Measurements from ENCODE around the gene PKD1L1.

DNA sequence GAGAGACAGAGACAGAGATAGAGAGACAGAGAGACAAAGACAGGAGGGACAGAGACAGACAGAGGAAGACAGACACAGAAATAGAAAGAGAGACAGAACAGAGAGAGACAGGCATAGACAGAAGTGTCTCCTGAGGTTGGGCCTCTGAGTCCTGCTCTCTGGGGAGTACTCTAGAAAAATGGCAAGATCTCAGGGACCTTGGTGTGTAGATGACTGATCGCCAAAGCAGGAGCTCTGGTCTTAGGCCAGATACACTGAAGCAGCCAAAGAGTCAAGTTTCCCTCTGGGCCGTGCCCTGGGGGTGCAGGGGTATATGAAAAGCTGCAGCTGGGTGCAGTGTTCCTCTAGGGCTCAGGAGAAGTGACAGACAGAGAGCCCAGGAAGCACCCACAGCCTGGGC, 189.7 kb downstream of the PKD1L1 start:
- TF ChIP-seq SP2 (tag by site-specific recombination; IDR thresholded peaks at IDR 0.05), result no peak
- TF ChIP-seq, protein P1, sequence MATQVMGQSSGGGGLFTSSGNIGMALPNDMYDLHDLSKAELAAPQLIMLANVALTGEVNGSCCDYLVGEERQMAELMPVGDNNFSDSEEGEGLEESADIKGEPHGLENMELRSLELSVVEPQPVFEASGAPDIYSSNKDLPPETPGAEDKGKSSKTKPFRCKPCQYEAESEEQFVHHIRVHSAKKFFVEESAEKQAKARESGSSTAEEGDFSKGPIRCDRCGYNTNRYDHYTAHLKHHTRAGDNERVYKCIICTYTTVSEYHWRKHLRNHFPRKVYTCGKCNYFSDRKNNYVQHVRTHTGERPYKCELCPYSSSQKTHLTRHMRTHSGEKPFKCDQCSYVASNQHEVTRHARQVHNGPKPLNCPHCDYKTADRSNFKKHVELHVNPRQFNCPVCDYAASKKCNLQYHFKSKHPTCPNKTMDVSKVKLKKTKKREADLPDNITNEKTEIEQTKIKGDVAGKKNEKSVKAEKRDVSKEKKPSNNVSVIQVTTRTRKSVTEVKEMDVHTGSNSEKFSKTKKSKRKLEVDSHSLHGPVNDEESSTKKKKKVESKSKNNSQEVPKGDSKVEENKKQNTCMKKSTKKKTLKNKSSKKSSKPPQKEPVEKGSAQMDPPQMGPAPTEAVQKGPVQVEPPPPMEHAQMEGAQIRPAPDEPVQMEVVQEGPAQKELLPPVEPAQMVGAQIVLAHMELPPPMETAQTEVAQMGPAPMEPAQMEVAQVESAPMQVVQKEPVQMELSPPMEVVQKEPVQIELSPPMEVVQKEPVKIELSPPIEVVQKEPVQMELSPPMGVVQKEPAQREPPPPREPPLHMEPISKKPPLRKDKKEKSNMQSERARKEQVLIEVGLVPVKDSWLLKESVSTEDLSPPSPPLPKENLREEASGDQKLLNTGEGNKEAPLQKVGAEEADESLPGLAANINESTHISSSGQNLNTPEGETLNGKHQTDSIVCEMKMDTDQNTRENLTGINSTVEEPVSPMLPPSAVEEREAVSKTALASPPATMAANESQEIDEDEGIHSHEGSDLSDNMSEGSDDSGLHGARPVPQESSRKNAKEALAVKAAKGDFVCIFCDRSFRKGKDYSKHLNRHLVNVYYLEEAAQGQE (tag by site-specific recombination; IDR thresholded peaks at IDR 0.05), result no peak
- no peak for TF ChIP-seq ZNF24 (tag by site-specific recombination; IDR thresholded peaks at IDR 0.05)
- TF ChIP-seq, protein P2, sequence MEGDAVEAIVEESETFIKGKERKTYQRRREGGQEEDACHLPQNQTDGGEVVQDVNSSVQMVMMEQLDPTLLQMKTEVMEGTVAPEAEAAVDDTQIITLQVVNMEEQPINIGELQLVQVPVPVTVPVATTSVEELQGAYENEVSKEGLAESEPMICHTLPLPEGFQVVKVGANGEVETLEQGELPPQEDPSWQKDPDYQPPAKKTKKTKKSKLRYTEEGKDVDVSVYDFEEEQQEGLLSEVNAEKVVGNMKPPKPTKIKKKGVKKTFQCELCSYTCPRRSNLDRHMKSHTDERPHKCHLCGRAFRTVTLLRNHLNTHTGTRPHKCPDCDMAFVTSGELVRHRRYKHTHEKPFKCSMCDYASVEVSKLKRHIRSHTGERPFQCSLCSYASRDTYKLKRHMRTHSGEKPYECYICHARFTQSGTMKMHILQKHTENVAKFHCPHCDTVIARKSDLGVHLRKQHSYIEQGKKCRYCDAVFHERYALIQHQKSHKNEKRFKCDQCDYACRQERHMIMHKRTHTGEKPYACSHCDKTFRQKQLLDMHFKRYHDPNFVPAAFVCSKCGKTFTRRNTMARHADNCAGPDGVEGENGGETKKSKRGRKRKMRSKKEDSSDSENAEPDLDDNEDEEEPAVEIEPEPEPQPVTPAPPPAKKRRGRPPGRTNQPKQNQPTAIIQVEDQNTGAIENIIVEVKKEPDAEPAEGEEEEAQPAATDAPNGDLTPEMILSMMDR (tag by site-specific recombination; IDR thresholded peaks at IDR 0.05), result no peak
- no peak for TF ChIP-seq ZNF175 (tag by site-specific recombination; IDR thresholded peaks at IDR 0.05)
- TF ChIP-seq ZNF311 (tag by site-specific recombination; IDR thresholded peaks at IDR 0.05; ENCODE audit: borderline replicate concordance), result no peak
- TF ChIP-seq ZNF174 (tag by site-specific recombination; IDR thresholded peaks at IDR 0.05), result no peak
- no peak for TF ChIP-seq HOXA7 (CRISPR knock-in tag; IDR thresholded peaks at IDR 0.05; ENCODE audit: borderline replicate concordance)
- no peak for TF ChIP-seq FEZF1 (tag by site-specific recombination; IDR thresholded peaks at IDR 0.05)
- no peak for TF ChIP-seq ZEB2 (tag by site-specific recombination; IDR thresholded peaks at IDR 0.05)
- TF ChIP-seq, protein P3, sequence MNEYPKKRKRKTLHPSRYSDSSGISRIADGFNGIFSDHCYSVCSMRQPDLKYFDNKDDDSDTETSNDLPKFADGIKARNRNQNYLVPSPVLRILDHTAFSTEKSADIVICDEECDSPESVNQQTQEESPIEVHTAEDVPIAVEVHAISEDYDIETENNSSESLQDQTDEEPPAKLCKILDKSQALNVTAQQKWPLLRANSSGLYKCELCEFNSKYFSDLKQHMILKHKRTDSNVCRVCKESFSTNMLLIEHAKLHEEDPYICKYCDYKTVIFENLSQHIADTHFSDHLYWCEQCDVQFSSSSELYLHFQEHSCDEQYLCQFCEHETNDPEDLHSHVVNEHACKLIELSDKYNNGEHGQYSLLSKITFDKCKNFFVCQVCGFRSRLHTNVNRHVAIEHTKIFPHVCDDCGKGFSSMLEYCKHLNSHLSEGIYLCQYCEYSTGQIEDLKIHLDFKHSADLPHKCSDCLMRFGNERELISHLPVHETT (tag by site-specific recombination; IDR thresholded peaks at IDR 0.05), result no peak
- TF ChIP-seq, protein P4, sequence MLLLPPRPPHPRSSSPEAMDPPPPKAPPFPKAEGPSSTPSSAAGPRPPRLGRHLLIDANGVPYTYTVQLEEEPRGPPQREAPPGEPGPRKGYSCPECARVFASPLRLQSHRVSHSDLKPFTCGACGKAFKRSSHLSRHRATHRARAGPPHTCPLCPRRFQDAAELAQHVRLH (tag by site-specific recombination; IDR thresholded peaks at IDR 0.05), result no peak

Data from HEK293 (cell line).